HepG2 (cell line): ENCODE results near the gene FOXD1. TPM values are rescaled to one million over a fixed set of nuclear protein-coding genes. Genes with fewer than 3 reads are reported as not detected.

Experiments used
- ATAC-seq: fragments of 200-7000 bp; cut with Tn5 transposase; 3 replicates; pipeline ENCODE4 v1.9.1; 2020; ENCODE audit warnings: mild to moderate bottlenecking, moderate library complexity
- BruUV-seq: library from RNA; stranded (reverse); fragments of 400-500 nt; replicated peaks from 2 replicates; lab custom pipeline; 2021; lab: Mats Ljungman, UMichigan
- CTCF ChIA-PET: fragments of 300-600 bp; formaldehyde crosslinking; extraction: SDS; loops from one replicate; lab custom pipeline; 2021; ENCODE audit warnings: low total read pairs, inconsistent platforms, low intra/inter-chr PET ratio; lab: Yijun Ruan, JAX
- POLR2A ChIA-PET: fragments of 350-600 bp; sonication (Branson Sonifier 250); formaldehyde crosslinking; loops from one replicate; lab custom pipeline; 2020; ENCODE audit warnings: antibody characterized with exemption, inconsistent platforms; lab: Yijun Ruan, JAX
- DNase-seq: peaks from one replicate; pipeline ENCODE4 v3.0.0-alpha.2; 2015; ENCODE audit warnings: low spot score
- FAIRE-seq: peaks from 3 replicates; lab custom pipeline; 2011; peaks lifted over from hg19 to GRCh38; lab: Jason Lieb, UNC
- H2AFZ ChIP-seq: one replicate; pipeline ENCODE4 v1.6.1; 2011; ENCODE audit warnings: low read length, inconsistent platforms
- H3K27ac ChIP-seq: fragments of 300-600 bp; 3 replicates; pipeline ENCODE4 v1.8.0; 2011; ENCODE audit warnings: mixed run types, mild to moderate bottlenecking, mixed read lengths, low read length, inconsistent platforms; ENCODE audit not compliant: insufficient read depth; ENCODE audit errors: extremely low read length
- H3K27me3 ChIP-seq, 2 experiments: fragments of 200-600 bp in 1 of 2; 2 replicates in 1 of 2; 3 replicates in 1 of 2; pipeline versions ENCODE4 v1.6.0 to v1.8.0; 2011; ENCODE audit warnings: low read length in 2 of 2, mild to moderate bottlenecking in 2 of 2, moderate library complexity in 2 of 2, inconsistent platforms in 1 of 2; ENCODE audit not compliant: insufficient read depth in 2 of 2, control insufficient read depth in 1 of 2
- H3K36me3 ChIP-seq, 2 experiments: fragments of 200-600 bp in 1 of 2; replicated peaks in 1 of 2; 2 replicates in 1 of 2; 3 replicates in 1 of 2; pipeline versions ENCODE4 v1.5.1 to v1.8.0; 2011; ENCODE audit warnings: low read length in 2 of 2, inconsistent platforms in 1 of 2; ENCODE audit not compliant: insufficient read depth in 2 of 2, control insufficient read depth in 1 of 2
- H3K4me1 ChIP-seq: 2 replicates; pipeline ENCODE4 v1.5.1; 2012; ENCODE audit warnings: low read length, inconsistent platforms; ENCODE audit not compliant: insufficient read depth
- H3K4me2 ChIP-seq: 2 replicates; pipeline ENCODE4 v1.6.0; 2011; ENCODE audit warnings: low read depth, low read length, inconsistent platforms
- H3K4me3 ChIP-seq, 3 experiments: fragments of 200-600 bp in 1 of 3; sonication (generic), shearing (Covaris generic) in 1 of 3; replicated peaks in 1 of 3; 2 replicates each; pipeline ENCODE4 v1.5.1; 2011 to 2016; ENCODE audit warnings: low read length in 3 of 3, inconsistent platforms in 2 of 3, low read depth in 2 of 3, mild to moderate bottlenecking in 2 of 3, control low read depth in 1 of 3, mixed read lengths in 1 of 3; ENCODE audit not compliant: insufficient read depth in 1 of 3
- H3K79me2 ChIP-seq: one replicate; pipeline ENCODE4 v1.6.1; 2011; ENCODE audit warnings: low read length, inconsistent platforms; ENCODE audit not compliant: insufficient read depth
- H3K9ac ChIP-seq: 2 replicates; pipeline ENCODE4 v1.6.0; 2011; ENCODE audit warnings: mild to moderate bottlenecking, low read depth, low read length, inconsistent platforms; ENCODE audit not compliant: insufficient read depth
- H3K9me3 ChIP-seq: 2 replicates; pipeline ENCODE4 v1.5.1; 2012; ENCODE audit warnings: mild to moderate bottlenecking, low read length
- H4K20me1 ChIP-seq: 2 replicates; pipeline ENCODE4 v1.6.0; 2011; ENCODE audit warnings: inconsistent platforms, mild to moderate bottlenecking, low read length, moderate library complexity; ENCODE audit not compliant: insufficient read depth
- ATAD3A ChIP-seq: sonication (generic); formaldehyde crosslinking; IDR thresholded peaks from 2 replicates; pipeline ENCODE4 v1.4.0; 2020; ENCODE audit warnings: missing genetic modification reagents
- CEBPG ChIP-seq: IDR thresholded peaks from 2 replicates; pipeline ENCODE4 v1.6.1; 2016
- CEBPZ ChIP-seq: IDR thresholded peaks from 2 replicates; pipeline ENCODE4 v1.6.1; 2012; ENCODE audit warnings: low read length, improper control_type of control experiment
- GPBP1L1 ChIP-seq: sonication (generic); formaldehyde crosslinking; IDR thresholded peaks from 2 replicates; pipeline ENCODE4 v1.5.0; 2020; ENCODE audit warnings: mild to moderate bottlenecking, missing genetic modification reagents
- HDAC6 ChIP-seq: fragments of 200-600 bp; sonication (generic); IDR thresholded peaks from 2 replicates; pipeline ENCODE4 v1.7.0; 2017; ENCODE audit warnings: mild to moderate bottlenecking, antibody characterized with exemption, low read length, low read depth
- MIER3 ChIP-seq: IDR thresholded peaks from 2 replicates; pipeline ENCODE4 v1.6.1; 2016; ENCODE audit warnings: missing compliant biosample characterization, borderline replicate concordance
- NCOR1 ChIP-seq: fragments of 200-600 bp; sonication (generic); IDR thresholded peaks from 2 replicates; pipeline ENCODE4 v1.7.0; 2017; ENCODE audit warnings: antibody characterized with exemption, low read length, borderline replicate concordance
- RELA ChIP-seq: sonication (generic); formaldehyde crosslinking; IDR thresholded peaks from 2 replicates; pipeline ENCODE4 v1.4.0; 2020; ENCODE audit warnings: missing genetic modification reagents
- SIN3A ChIP-seq: IDR thresholded peaks from 2 replicates; pipeline ENCODE4 v1.6.1; 2011; ENCODE audit warnings: low read depth, mild to moderate bottlenecking, control low read depth, low read length, borderline replicate concordance
- SIX4 ChIP-seq: sonication (generic); formaldehyde crosslinking; IDR thresholded peaks from 2 replicates; pipeline ENCODE4 v1.4.0; 2020; ENCODE audit warnings: missing genetic modification reagents
- TBX3 ChIP-seq: fragments of 450-650 bp; IDR thresholded peaks from 2 replicates; pipeline ENCODE4 v1.6.1; 2017; ENCODE audit warnings: antibody characterized with exemption, mild to moderate bottlenecking, inconsistent platforms, borderline replicate concordance
- XRCC5 ChIP-seq: fragments of 200-400 bp; formaldehyde crosslinking; optimal IDR thresholded peaks from 2 replicates; pipeline ENCODE3; 2017; ENCODE audit warnings: mild to moderate bottlenecking, low read length
- ZNF253 ChIP-seq: sonication (generic); formaldehyde crosslinking; IDR thresholded peaks from 2 replicates; pipeline ENCODE4 v1.8.0; 2022; ENCODE audit warnings: mild to moderate bottlenecking, missing genetic modification reagents, borderline replicate concordance
- ZNF431 ChIP-seq: sonication (generic); formaldehyde crosslinking; IDR thresholded peaks from 2 replicates; pipeline ENCODE4 v1.9.0; 2022; ENCODE audit warnings: missing genetic modification reagents, low read depth, mild to moderate bottlenecking, borderline replicate concordance
- WGBS: methylation state at CpG from one replicate; pipeline ENCODE4 v1.1.6; 2017; ENCODE audit warnings: low lambda C conversion rate; 5-methylcytosine and 5-hydroxymethylcytosine counted together
- in situ Hi-C: cut with HindIII; loops from 2 replicates; pipeline ENCODE4 v1.10.0; 2017; ENCODE audit warnings: low pct_unique_long_range_greater_than_20kb; ENCODE audit not compliant: extremely low pct_ligation_motif_present
- intact Hi-C: fragments of 100-400 bp; cut with micrococcal nuclease; formaldehyde crosslinking; loops from one replicate; pipeline ENCODE4 v1.10.0; 2022; ENCODE audit not compliant: unreplicated experiment
- polyA plus RNA-seq, 8 experiments: library from polyadenylated mRNA; depleted of rRNA in 3 of 8; stranded (reverse) in 7 of 8; unstranded in 1 of 8; fragments of >200 nt; fragmentation: Illumina TruSeq in 4 of 8; extraction: Trizol in 4 of 8; gene quantifications; 2 replicates each; pipeline versions ENCODE4 v1.2.1 to v1.2.3, GENCODE V29; 2011 to 2016; ENCODE audit warnings: low read depth in 4 of 8, missing spikeins in 1 of 8, mixed read lengths in 1 of 8; ENCODE audit not compliant: insufficient read depth in 1 of 8
- total RNA-seq, 5 experiments: library from RNA; depleted of rRNA; stranded (reverse); fragments of >200 nt; fragmentation: Illumina TruSeq; extraction: Trizol; gene quantifications; 2 replicates each; pipeline ENCODE4 v1.2.3, GENCODE V29; 2016; ENCODE audit warnings: low read depth in 1 of 5
- TF ChIP-seq, protein P1 (sequence below): sonication (generic); formaldehyde crosslinking; IDR thresholded peaks from 2 replicates; pipeline ENCODE4 v1.5.0; 2020; ENCODE audit warnings: missing genetic modification reagents
- TF ChIP-seq, protein P2 (sequence below): sonication (generic); formaldehyde crosslinking; IDR thresholded peaks from 2 replicates; pipeline ENCODE4 v1.4.0; 2020; ENCODE audit warnings: missing genetic modification reagents

Gene FOXD1
- total and polyA plus RNA-seq, 2 of the 13 experiments (the other 11 are each of a cell fraction or from before 2014, with no cell fraction given): 0.04 to 0.05 TPM

DNA sequence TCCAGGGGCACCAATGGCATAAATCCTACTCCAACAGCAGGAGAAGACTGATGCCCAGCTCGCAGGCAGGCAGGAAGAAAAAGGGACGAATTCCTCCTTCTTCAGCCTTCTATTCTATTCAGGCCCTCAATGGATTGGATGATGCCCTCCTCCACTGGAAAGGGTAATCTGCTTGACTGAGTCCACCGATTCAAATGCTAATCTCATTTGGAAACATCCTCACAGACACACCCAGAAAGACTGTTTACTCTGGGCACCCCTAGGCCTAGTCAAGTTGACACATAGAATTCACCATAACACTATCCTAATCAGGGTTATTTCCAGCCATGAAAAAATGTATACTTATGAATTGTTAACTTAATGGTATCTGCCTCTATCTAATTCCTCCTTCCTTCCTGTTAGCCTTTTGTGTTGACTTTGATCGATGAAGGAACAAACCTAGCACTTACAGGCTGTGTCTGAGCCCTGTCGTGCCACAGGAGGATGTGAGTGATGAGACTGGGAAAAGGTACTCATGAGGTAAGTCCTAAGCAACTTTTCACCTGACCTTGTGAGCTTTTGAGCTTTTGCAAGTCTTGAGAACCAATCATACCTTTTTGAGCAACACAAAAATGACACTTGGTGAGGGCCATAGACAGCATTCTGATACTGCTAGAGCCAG lies 36.5 kb downstream of the FOXD1 start:
- Histone ChIP-seq H3K27me3 (peaks cover 0 to 20% of the 10 kb centered on the region in 2 experiments; a peak in 3 of 5 replicates), H3K4me1 (no peaks in the 10 kb centered on the region), H3K4me3 (no peak overlapping the region), H3K79me2 (no peaks in the 10 kb centered on the region), H3K4me2 (no peak overlapping the region), H3K9ac (no peak overlapping the region), H3K9me3 (no peaks in the 10 kb centered on the region), H4K20me1 (no peaks in the 10 kb centered on the region), H3K36me3 (no peaks in the 10 kb centered on the region), H2AFZ (no peak overlapping the region), H3K27ac (no peak overlapping the region)
- ChIA-PET POLR2A (no interaction called here), CTCF (no interaction called here)
- intact Hi-C loops (no loop called here), in situ Hi-C loops (no loop called here)
- WGBS: 3% methylated on average over 3 of the region's 5 CpGs
- ATAC-seq (no peak), FAIRE-seq (no peak), DNase-seq (no peak)
- no TSS peak for BruUV-seq
- TF ChIP-seq HDAC6: no peak
- no peak for TF ChIP-seq CEBPG (CRISPR knock-in tag)
- no peak for TF ChIP-seq MIER3 (CRISPR knock-in tag)
- TF ChIP-seq, protein P1, sequence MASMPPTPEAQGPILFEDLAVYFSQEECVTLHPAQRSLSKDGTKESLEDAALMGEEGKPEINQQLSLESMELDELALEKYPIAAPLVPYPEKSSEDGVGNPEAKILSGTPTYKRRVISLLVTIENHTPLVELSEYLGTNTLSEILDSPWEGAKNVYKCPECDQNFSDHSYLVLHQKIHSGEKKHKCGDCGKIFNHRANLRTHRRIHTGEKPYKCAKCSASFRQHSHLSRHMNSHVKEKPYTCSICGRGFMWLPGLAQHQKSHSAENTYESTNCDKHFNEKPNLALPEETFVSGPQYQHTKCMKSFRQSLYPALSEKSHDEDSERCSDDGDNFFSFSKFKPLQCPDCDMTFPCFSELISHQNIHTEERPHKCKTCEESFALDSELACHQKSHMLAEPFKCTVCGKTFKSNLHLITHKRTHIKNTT (CRISPR knock-in tag): no peak
- no peak for TF ChIP-seq SIN3A
- TF ChIP-seq ATAD3A (CRISPR knock-in tag): no peak
- TF ChIP-seq GPBP1L1 (CRISPR knock-in tag): no peak
- no peak for TF ChIP-seq SIX4
- no peak for TF ChIP-seq ZNF431
- TF ChIP-seq XRCC5: no peak
- no peak for TF ChIP-seq TBX3
- TF ChIP-seq RELA (CRISPR knock-in tag): no peak
- TF ChIP-seq, protein P2, sequence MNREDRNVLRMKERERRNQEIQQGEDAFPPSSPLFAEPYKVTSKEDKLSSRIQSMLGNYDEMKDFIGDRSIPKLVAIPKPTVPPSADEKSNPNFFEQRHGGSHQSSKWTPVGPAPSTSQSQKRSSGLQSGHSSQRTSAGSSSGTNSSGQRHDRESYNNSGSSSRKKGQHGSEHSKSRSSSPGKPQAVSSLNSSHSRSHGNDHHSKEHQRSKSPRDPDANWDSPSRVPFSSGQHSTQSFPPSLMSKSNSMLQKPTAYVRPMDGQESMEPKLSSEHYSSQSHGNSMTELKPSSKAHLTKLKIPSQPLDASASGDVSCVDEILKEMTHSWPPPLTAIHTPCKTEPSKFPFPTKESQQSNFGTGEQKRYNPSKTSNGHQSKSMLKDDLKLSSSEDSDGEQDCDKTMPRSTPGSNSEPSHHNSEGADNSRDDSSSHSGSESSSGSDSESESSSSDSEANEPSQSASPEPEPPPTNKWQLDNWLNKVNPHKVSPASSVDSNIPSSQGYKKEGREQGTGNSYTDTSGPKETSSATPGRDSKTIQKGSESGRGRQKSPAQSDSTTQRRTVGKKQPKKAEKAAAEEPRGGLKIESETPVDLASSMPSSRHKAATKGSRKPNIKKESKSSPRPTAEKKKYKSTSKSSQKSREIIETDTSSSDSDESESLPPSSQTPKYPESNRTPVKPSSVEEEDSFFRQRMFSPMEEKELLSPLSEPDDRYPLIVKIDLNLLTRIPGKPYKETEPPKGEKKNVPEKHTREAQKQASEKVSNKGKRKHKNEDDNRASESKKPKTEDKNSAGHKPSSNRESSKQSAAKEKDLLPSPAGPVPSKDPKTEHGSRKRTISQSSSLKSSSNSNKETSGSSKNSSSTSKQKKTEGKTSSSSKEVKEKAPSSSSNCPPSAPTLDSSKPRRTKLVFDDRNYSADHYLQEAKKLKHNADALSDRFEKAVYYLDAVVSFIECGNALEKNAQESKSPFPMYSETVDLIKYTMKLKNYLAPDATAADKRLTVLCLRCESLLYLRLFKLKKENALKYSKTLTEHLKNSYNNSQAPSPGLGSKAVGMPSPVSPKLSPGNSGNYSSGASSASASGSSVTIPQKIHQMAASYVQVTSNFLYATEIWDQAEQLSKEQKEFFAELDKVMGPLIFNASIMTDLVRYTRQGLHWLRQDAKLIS: no peak
- TF ChIP-seq CEBPZ: no peak
- TF ChIP-seq NCOR1: no peak
- TF ChIP-seq ZNF253 (CRISPR knock-in tag): no peak
